Neutrophil (primary cell): ENCODE results near the gene NAALADL2.

Experiments used
- H3K27ac ChIP-seq: fragments of 200-600 bp; sonication (generic); 2 replicates; pipeline ENCODE4 v1.5.1; 2016; ENCODE audit warnings: mild to moderate bottlenecking, moderate library complexity
- H3K27me3 ChIP-seq: fragments of 200-600 bp; sonication (generic); 2 replicates; pipeline ENCODE4 v1.6.0; 2016; ENCODE audit warnings: mild to moderate bottlenecking
- H3K36me3 ChIP-seq: fragments of 200-600 bp; sonication (generic); 2 replicates; pipeline ENCODE4 v1.5.1; 2017
- H3K4me1 ChIP-seq, 2 experiments: fragments of 200-600 bp in 1 of 2; sonication (generic) in 1 of 2; 1 replicate in 1 of 2; 2 replicates in 1 of 2; pipeline versions ENCODE4 v1.5.1 to v1.6.1; 2013 to 2016; ENCODE audit warnings: low read depth in 1 of 2, low read length in 1 of 2, mild to moderate bottlenecking in 1 of 2, moderate library complexity in 1 of 2; ENCODE audit not compliant: control insufficient read depth in 1 of 2, insufficient read depth in 1 of 2
- H3K4me3 ChIP-seq, 2 experiments: fragments of 200-600 bp in 1 of 2; sonication (generic) in 1 of 2; 1 replicate in 1 of 2; 2 replicates in 1 of 2; pipeline ENCODE4 v1.5.1; 2013 to 2016; ENCODE audit warnings: low read depth in 1 of 2, low read length in 1 of 2, mild to moderate bottlenecking in 1 of 2, moderate library complexity in 1 of 2
- H3K9me3 ChIP-seq: fragments of 200-600 bp; sonication (generic); 2 replicates; pipeline ENCODE4 v1.5.1; 2016
- TF ChIP-seq, protein P1 (sequence below): fragments of 200-600 bp; sonication (generic); IDR thresholded peaks from 2 replicates; pipeline ENCODE4 v1.5.1; 2016; ENCODE audit warnings: antibody characterized with exemption

The NAALADL2 gene

DNA sequence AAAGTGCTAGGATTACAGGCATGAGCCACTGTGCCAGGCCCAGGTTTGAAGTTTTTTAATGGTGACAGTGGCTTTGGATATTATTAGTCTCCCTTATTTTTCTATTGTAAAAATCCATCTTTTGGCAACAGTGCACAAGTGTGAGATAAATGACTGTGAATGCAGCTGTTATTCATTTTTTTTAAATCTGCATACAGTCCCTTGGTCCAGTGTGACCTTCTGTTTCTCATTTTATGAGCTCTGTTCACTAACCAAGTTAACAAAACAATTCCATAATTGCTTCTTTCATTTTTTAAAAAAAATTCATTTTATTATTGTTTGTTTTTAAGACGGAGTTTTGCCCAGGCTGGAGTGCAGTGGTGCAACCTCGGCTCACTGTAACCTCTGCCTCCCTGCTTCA, 381.8 kb downstream of the NAALADL2 start:
- Histone ChIP-seq H3K36me3 (no peaks in the 10 kb centered on the region), H3K9me3 (no peaks in the 10 kb centered on the region), H3K27ac (no peak overlapping the region), H3K27me3 (no peaks in the 10 kb centered on the region), H3K4me1 (no peaks in the 10 kb centered on the region), H3K4me3 (no peak overlapping the region)
- TF ChIP-seq, protein P1, sequence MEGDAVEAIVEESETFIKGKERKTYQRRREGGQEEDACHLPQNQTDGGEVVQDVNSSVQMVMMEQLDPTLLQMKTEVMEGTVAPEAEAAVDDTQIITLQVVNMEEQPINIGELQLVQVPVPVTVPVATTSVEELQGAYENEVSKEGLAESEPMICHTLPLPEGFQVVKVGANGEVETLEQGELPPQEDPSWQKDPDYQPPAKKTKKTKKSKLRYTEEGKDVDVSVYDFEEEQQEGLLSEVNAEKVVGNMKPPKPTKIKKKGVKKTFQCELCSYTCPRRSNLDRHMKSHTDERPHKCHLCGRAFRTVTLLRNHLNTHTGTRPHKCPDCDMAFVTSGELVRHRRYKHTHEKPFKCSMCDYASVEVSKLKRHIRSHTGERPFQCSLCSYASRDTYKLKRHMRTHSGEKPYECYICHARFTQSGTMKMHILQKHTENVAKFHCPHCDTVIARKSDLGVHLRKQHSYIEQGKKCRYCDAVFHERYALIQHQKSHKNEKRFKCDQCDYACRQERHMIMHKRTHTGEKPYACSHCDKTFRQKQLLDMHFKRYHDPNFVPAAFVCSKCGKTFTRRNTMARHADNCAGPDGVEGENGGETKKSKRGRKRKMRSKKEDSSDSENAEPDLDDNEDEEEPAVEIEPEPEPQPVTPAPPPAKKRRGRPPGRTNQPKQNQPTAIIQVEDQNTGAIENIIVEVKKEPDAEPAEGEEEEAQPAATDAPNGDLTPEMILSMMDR, result no peak

DNA sequence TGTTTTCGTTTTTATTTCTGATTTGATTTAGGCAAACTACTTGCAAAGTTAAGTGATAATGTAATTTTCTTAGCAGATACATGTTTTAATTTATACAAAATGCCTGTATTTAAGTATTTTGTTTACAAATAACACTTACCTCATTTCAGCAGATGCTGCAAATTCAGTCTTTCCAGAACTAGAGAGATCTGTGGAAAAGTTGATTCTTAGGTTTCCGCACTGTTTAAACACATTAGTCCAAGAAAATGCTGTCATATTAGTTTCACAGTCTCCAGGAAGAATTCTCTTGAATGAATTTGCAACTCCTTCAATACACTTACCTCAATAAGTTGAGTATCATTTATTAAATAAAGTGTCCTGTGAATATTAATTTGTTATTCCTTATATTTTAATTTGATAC, 383.1 kb downstream of the NAALADL2 start:
- H3K36me3 ChIP-seq, result no peaks in the 10 kb centered on the region
- H3K27ac ChIP-seq, result no peak overlapping the region
- TF ChIP-seq, protein P1, result no peak
- no peaks in the 10 kb centered on the region for H3K27me3 ChIP-seq
- no peak overlapping the region for H3K4me3 ChIP-seq
- H3K9me3 ChIP-seq, result no peaks in the 10 kb centered on the region
- no peaks in the 10 kb centered on the region for H3K4me1 ChIP-seq

DNA sequence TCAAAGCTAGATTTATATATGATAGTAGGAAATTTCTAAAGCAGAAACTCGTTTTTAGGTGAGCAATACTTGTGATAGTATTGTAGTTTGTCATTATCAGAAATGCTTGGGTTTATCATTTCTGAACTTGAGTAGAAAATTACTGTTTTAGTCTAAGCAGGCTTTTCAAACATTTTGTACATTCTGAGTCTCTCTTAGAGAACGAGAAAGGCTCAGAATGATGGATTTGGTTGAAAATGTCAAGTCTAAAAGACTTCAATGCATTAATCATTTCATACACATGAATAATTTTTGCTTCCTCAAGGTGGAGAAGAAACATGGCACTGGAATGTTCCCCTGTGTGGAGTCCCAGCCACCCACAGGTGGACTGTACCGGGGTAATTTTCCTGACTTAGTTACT, 387.1 kb downstream of the NAALADL2 start:
- Histone ChIP-seq H3K36me3 (no peaks in the 10 kb centered on the region), H3K4me1 (no peaks in the 10 kb centered on the region), H3K27ac (no peak overlapping the region), H3K9me3 (no peaks in the 10 kb centered on the region), H3K27me3 (no peaks in the 10 kb centered on the region), H3K4me3 (no peak overlapping the region)
- TF ChIP-seq, protein P1, result no peak

DNA sequence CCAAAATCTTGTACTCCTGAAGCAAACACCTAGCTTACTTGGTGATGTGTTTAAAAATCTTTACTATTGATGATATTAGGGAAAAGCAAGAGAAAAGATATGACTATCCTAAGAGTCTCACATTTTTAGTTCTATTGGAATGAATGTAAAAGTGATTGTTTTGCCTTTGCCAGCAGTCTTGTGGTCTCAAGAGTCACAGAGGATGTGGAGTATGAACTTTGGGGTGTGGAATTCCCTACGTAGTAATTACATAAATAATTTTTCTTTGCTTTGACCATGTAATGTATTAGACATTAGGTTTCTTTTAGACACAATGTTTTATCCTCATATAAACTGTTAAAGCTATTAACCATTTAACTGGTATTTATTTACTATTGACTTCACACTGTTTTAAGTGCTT, 387.6 kb downstream of the NAALADL2 start:
- H3K36me3 ChIP-seq, result no peaks in the 10 kb centered on the region
- TF ChIP-seq, protein P1, result no peak

DNA sequence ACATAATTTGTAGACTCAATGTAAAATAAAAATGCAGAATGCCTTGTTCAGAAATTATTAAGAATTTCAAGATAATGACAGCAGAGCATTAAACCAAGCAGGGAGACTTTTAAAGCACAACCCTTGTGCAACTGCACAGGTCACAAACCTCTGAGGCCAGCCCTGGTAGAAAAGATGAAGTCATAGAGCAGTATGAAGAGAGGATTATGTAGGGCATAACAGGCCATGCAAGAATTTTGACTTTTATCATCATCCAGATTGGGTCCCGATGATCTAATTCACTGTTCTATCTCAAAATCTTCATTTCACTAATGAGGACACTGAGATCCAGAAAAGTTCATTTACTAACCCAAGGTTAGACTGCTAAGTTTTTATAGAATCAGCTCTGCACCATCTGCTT, 388.5 kb downstream of the NAALADL2 start:
- H3K9me3 ChIP-seq, result no peaks in the 10 kb centered on the region
- TF ChIP-seq, protein P1, result no peak
- H3K36me3 ChIP-seq, result no peaks in the 10 kb centered on the region
- no peak overlapping the region for H3K27ac ChIP-seq
- no peak overlapping the region for H3K4me3 ChIP-seq
- no peaks in the 10 kb centered on the region for H3K27me3 ChIP-seq
- no peaks in the 10 kb centered on the region for H3K4me1 ChIP-seq

More for the DNA sequence above, 387.6 kb downstream of the NAALADL2 start:
- Histone ChIP-seq H3K27ac (no peak overlapping the region), H3K4me3 (no peak overlapping the region), H3K4me1 (no peaks in the 10 kb centered on the region), H3K9me3 (no peaks in the 10 kb centered on the region), H3K27me3 (no peaks in the 10 kb centered on the region)

DNA sequence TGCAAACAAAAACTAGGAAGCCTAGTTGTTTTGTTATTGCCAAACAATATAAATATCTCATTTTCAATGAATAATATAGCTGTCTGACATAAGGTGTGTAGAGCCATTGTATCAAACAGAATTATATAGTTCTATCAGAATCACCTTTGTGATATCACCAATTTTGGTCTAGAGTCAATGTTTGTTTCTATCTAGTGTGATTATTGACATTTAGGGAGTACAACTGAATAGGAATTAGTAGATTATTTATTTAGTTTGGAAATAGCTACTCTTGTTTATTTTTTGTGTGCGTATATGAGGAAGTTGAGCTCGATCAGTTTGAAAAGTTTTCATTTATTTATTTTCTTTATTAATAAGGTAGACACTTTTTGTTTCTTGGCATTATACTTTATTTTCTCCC, 389.7 kb downstream of the NAALADL2 start:
- no peaks in the 10 kb centered on the region for H3K4me1 ChIP-seq
- H3K27ac ChIP-seq, result no peak overlapping the region
- no peaks in the 10 kb centered on the region for H3K27me3 ChIP-seq
- TF ChIP-seq, protein P1, result no peak
- no peak overlapping the region for H3K4me3 ChIP-seq
- no peaks in the 10 kb centered on the region for H3K9me3 ChIP-seq
- H3K36me3 ChIP-seq, result no peaks in the 10 kb centered on the region
